ENCODE results near the gene GH2. TPM values are rescaled to one million over a fixed set of nuclear protein-coding genes. Genes with fewer than 3 reads are reported as not detected.
"Not testable (repeated sequence)": the region's sequence is repeated elsewhere in the genome, so short reads cannot be mapped to it uniquely, and the experiment has no call there.

GH2 gene
- total RNA-seq, 1 donor from 2014 or later: not detected

- DNase-seq (ENCODE audit: low spot score); ATAC-seq; intact Hi-C loops (cut with DNase I): not testable (repeated sequence)
Measured at GRCh38 chr17:63915753-63916152, 34.0 kb upstream of the GH2 start.

GRCh38 chr17:63914471-63914870 is 32.7 kb upstream of the GH2 start:
- intact Hi-C loops (cut with DNase I): no loop called here
- DNase-seq (ENCODE audit: low spot score) (peak; percentile 41), ATAC-seq (no peak)

- ATAC-seq: peak; percentile 57
- DNase-seq (ENCODE audit: low spot score): peak; percentile 69
- intact Hi-C loops (cut with DNase I): no loop called here
Measured at GRCh38 chr17:63911657-63912100, 29.9 kb upstream of the GH2 start.

GRCh38 chr17:63911041-63911635 is 29.4 kb upstream of the GH2 start, which contains the start of gene CSHL1:
Gene CSHL1 (minus strand): TSS chr17:63911258. CDS start chr17:63911196, 62 bp downstream.
- ATAC-seq: no peak
- intact Hi-C loops (cut with DNase I): no loop called here
- DNase-seq (ENCODE audit: low spot score): peak; percentile 56

GRCh38 chr17:63910096-63910495 is 28.4 kb upstream of the GH2 start:
- no peak for ATAC-seq
- peak; percentile 45 for DNase-seq (ENCODE audit: low spot score)
- intact Hi-C loops (cut with DNase I): no loop called here

- DNase-seq (ENCODE audit: low spot score); intact Hi-C loops (cut with DNase I); ATAC-seq: not testable (repeated sequence)
Measured at GRCh38 chr17:63909586-63909985, 27.8 kb upstream of the GH2 start.

- peak; percentile 52 for DNase-seq (ENCODE audit: low spot score)
- peak; percentile 65 for ATAC-seq
- intact Hi-C loops (cut with DNase I): not testable (repeated sequence)
Measured at GRCh38 chr17:63907161-63907778, 25.5 kb upstream of the GH2 start.

GRCh38 chr17:63904796-63905195 is 23.1 kb upstream of the GH2 start:
- intact Hi-C loops (cut with DNase I); ATAC-seq: not testable (repeated sequence)
- peak; percentile 7 for DNase-seq (ENCODE audit: low spot score)

- ATAC-seq; intact Hi-C loops (cut with DNase I); DNase-seq (ENCODE audit: low spot score): not testable (repeated sequence)
Measured at GRCh38 chr17:63903787-63904201, 22.1 kb upstream of the GH2 start.

GRCh38 chr17:63901971-63902370 is 20.2 kb upstream of the GH2 start:
- intact Hi-C loops (cut with DNase I); ATAC-seq: not testable (repeated sequence)

GRCh38 chr17:63898899-63899798 is 17.4 kb upstream of the GH2 start:
- DNase-seq (ENCODE audit: low spot score) (peak; percentile 32), ATAC-seq (peak; percentile 44)
- intact Hi-C loops (cut with DNase I): not testable (repeated sequence)

More at GRCh38 chr17:63901971-63902370, 20.2 kb upstream of the GH2 start:
- not testable (repeated sequence) for DNase-seq (ENCODE audit: low spot score)

GRCh38 chr17:63896524-63897354 is 15.0 kb upstream of the GH2 start, which contains the start of gene CSH1:
Gene CSH1 (minus strand): TSS chr17:63896574. CDS start chr17:63896511, 63 bp downstream.
- intact Hi-C loops (cut with DNase I); ATAC-seq: not testable (repeated sequence)
- peak; percentile 55 for DNase-seq (ENCODE audit: low spot score)

- ATAC-seq; intact Hi-C loops (cut with DNase I); DNase-seq (ENCODE audit: low spot score): not testable (repeated sequence)
Measured at GRCh38 chr17:63894821-63895220, 13.1 kb upstream of the GH2 start.

GRCh38 chr17:63894021-63894420 is 12.3 kb upstream of the GH2 start:
- ATAC-seq; DNase-seq (ENCODE audit: low spot score); intact Hi-C loops (cut with DNase I): not testable (repeated sequence)

GRCh38 chr17:63892316-63893037 is 10.7 kb upstream of the GH2 start:
- ATAC-seq; intact Hi-C loops (cut with DNase I); DNase-seq (ENCODE audit: low spot score): not testable (repeated sequence)

GRCh38 chr17:63889026-63889848 is 7.5 kb upstream of the GH2 start:
- peak; percentile 85 for ATAC-seq
- intact Hi-C loops (cut with DNase I): not testable (repeated sequence)

GRCh38 chr17:63885119-63885518 is 3.4 kb upstream of the GH2 start:
- ATAC-seq; intact Hi-C loops (cut with DNase I); DNase-seq (ENCODE audit: low spot score): not testable (repeated sequence)

More at GRCh38 chr17:63889026-63889848, 7.5 kb upstream of the GH2 start:
- not testable (repeated sequence) for DNase-seq (ENCODE audit: low spot score)
